ENCODE results near the gene TGM2.

Gene TGM2

GRCh38 chr20:38150335-38151170 is 14.5 kb downstream of the TGM2 start:
- Mint-ChIP-seq H3K4me1 (peaks cover 7% of the 10 kb centered on the region), H3K9me3 (no peaks in the 10 kb centered on the region), H3K4me3 (no peak overlapping the region), H3K27ac (ENCODE audit: low read depth) (no peak overlapping the region), H3K27me3 (peaks cover 24% of the 10 kb centered on the region), H3K36me3 (ENCODE audit: insufficient read depth) (no peaks in the 10 kb centered on the region)
- DNase-seq (ENCODE audit: low spot score in 2 of 2) (no peak), ATAC-seq (replicated peaks; ENCODE audit: extremely low read depth, poor library complexity, severe bottlenecking) (no peak)

GRCh38 chr20:38148328-38149102 is 16.6 kb downstream of the TGM2 start:
- DNase-seq (ENCODE audit: low spot score in 2 of 2): no peak
- ATAC-seq (replicated peaks; ENCODE audit: extremely low read depth, poor library complexity, severe bottlenecking): no peak
- no peak overlapping the region for H3K27ac Mint-ChIP-seq (ENCODE audit: low read depth)
- H3K36me3 Mint-ChIP-seq (ENCODE audit: insufficient read depth): no peaks in the 10 kb centered on the region
- H3K4me1 Mint-ChIP-seq: peaks cover 7% of the 10 kb centered on the region
- H3K27me3 Mint-ChIP-seq: peaks cover 27% of the 10 kb centered on the region
- no peaks in the 10 kb centered on the region for H3K9me3 Mint-ChIP-seq
- no peak overlapping the region for H3K4me3 Mint-ChIP-seq

- no peak overlapping the region for H3K4me3 Mint-ChIP-seq
- H3K27me3 Mint-ChIP-seq: peaks cover 34% of the 10 kb centered on the region
- H3K27ac Mint-ChIP-seq (ENCODE audit: low read depth): no peak overlapping the region
- H3K9me3 Mint-ChIP-seq: no peaks in the 10 kb centered on the region
- no peaks in the 10 kb centered on the region for H3K36me3 Mint-ChIP-seq (ENCODE audit: insufficient read depth)
- ATAC-seq (replicated peaks; ENCODE audit: extremely low read depth, poor library complexity, severe bottlenecking) (no peak), DNase-seq (ENCODE audit: low spot score in 2 of 2) (no peak)
- H3K4me1 Mint-ChIP-seq: peaks cover 6% of the 10 kb centered on the region
Observed at GRCh38 chr20:38147751-38148150, 17.3 kb downstream of the TGM2 start.

GRCh38 chr20:38147163-38147562 is 17.9 kb downstream of the TGM2 start:
- DNase-seq (ENCODE audit: low spot score in 2 of 2) (no peak), ATAC-seq (replicated peaks; ENCODE audit: extremely low read depth, poor library complexity, severe bottlenecking) (no peak)
- no peaks in the 10 kb centered on the region for H3K36me3 Mint-ChIP-seq (ENCODE audit: insufficient read depth)
- no peaks in the 10 kb centered on the region for H3K9me3 Mint-ChIP-seq
- H3K4me3 Mint-ChIP-seq: no peak overlapping the region
- H3K4me1 Mint-ChIP-seq: peaks cover under 1% of the 10 kb centered on the region
- H3K27me3 Mint-ChIP-seq: peaks cover 40% of the 10 kb centered on the region
- H3K27ac Mint-ChIP-seq (ENCODE audit: low read depth): no peak overlapping the region

- Mint-ChIP-seq H3K9me3 (no peaks in the 10 kb centered on the region), H3K27ac (ENCODE audit: low read depth) (no peak overlapping the region), H3K4me1 (no peaks in the 10 kb centered on the region), H3K36me3 (ENCODE audit: insufficient read depth) (no peaks in the 10 kb centered on the region), H3K4me3 (no peak overlapping the region), H3K27me3 (peaks cover 40% of the 10 kb centered on the region)
- DNase-seq (ENCODE audit: low spot score in 2 of 2): no peak
- no peak for ATAC-seq (replicated peaks; ENCODE audit: extremely low read depth, poor library complexity, severe bottlenecking)
Observed at GRCh38 chr20:38146628-38147027, 18.4 kb downstream of the TGM2 start.

GRCh38 chr20:38146156-38146555 is 18.9 kb downstream of the TGM2 start:
- no peak overlapping the region for H3K4me3 Mint-ChIP-seq
- H3K9me3 Mint-ChIP-seq: no peaks in the 10 kb centered on the region
- H3K27ac Mint-ChIP-seq (ENCODE audit: low read depth): no peak overlapping the region
- peaks cover 40% of the 10 kb centered on the region for H3K27me3 Mint-ChIP-seq
- ATAC-seq (replicated peaks; ENCODE audit: extremely low read depth, poor library complexity, severe bottlenecking) (no peak), DNase-seq (ENCODE audit: low spot score in 2 of 2) (no peak)
- no peaks in the 10 kb centered on the region for H3K36me3 Mint-ChIP-seq (ENCODE audit: insufficient read depth)
- H3K4me1 Mint-ChIP-seq: no peaks in the 10 kb centered on the region

- H3K9me3 Mint-ChIP-seq: no peaks in the 10 kb centered on the region
- no peaks in the 10 kb centered on the region for H3K4me1 Mint-ChIP-seq
- no peak overlapping the region for H3K27ac Mint-ChIP-seq (ENCODE audit: low read depth)
Observed at GRCh38 chr20:38145729-38146075, 19.4 kb downstream of the TGM2 start.

GRCh38 chr20:38144974-38145728 is 19.9 kb downstream of the TGM2 start:
- H3K27me3 Mint-ChIP-seq: peaks cover 40% of the 10 kb centered on the region
- ATAC-seq (replicated peaks; ENCODE audit: extremely low read depth, poor library complexity, severe bottlenecking) (no peak), DNase-seq (ENCODE audit: low spot score in 2 of 2) (no peak)
- H3K4me1 Mint-ChIP-seq: no peaks in the 10 kb centered on the region
- no peak overlapping the region for H3K27ac Mint-ChIP-seq (ENCODE audit: low read depth)
- no peaks in the 10 kb centered on the region for H3K9me3 Mint-ChIP-seq
- no peaks in the 10 kb centered on the region for H3K36me3 Mint-ChIP-seq (ENCODE audit: insufficient read depth)
- H3K4me3 Mint-ChIP-seq: no peak overlapping the region

More at GRCh38 chr20:38145729-38146075, 19.4 kb downstream of the TGM2 start:
- Mint-ChIP-seq H3K27me3 (peaks cover 40% of the 10 kb centered on the region), H3K4me3 (no peak overlapping the region), H3K36me3 (ENCODE audit: insufficient read depth) (no peaks in the 10 kb centered on the region)
- ATAC-seq (replicated peaks; ENCODE audit: extremely low read depth, poor library complexity, severe bottlenecking) (no peak), DNase-seq (ENCODE audit: low spot score in 2 of 2) (no peak)

GRCh38 chr20:38144598-38144973 is 20.5 kb downstream of the TGM2 start:
- no peak for ATAC-seq (replicated peaks; ENCODE audit: extremely low read depth, poor library complexity, severe bottlenecking)
- no peaks in the 10 kb centered on the region for H3K36me3 Mint-ChIP-seq (ENCODE audit: insufficient read depth)
- H3K27ac Mint-ChIP-seq (ENCODE audit: low read depth): no peak overlapping the region
- H3K27me3 Mint-ChIP-seq: peaks cover 40% of the 10 kb centered on the region
- no peak overlapping the region for H3K4me3 Mint-ChIP-seq
- H3K9me3 Mint-ChIP-seq: no peaks in the 10 kb centered on the region
- no peak for DNase-seq (ENCODE audit: low spot score in 2 of 2)
- H3K4me1 Mint-ChIP-seq: no peaks in the 10 kb centered on the region

GRCh38 chr20:38143646-38144554 is 21.2 kb downstream of the TGM2 start:
- no peaks in the 10 kb centered on the region for H3K36me3 Mint-ChIP-seq (ENCODE audit: insufficient read depth)
- no peaks in the 10 kb centered on the region for H3K4me1 Mint-ChIP-seq
- H3K9me3 Mint-ChIP-seq: no peaks in the 10 kb centered on the region
- DNase-seq (ENCODE audit: low spot score in 2 of 2): no peak
- H3K27ac Mint-ChIP-seq (ENCODE audit: low read depth): no peak overlapping the region
- no peak for ATAC-seq (replicated peaks; ENCODE audit: extremely low read depth, poor library complexity, severe bottlenecking)
- H3K4me3 Mint-ChIP-seq: no peak overlapping the region
- peaks cover 35% of the 10 kb centered on the region for H3K27me3 Mint-ChIP-seq

GRCh38 chr20:38143238-38143645 is 21.8 kb downstream of the TGM2 start:
- peaks cover 28% of the 10 kb centered on the region for H3K27me3 Mint-ChIP-seq
- no peaks in the 10 kb centered on the region for H3K9me3 Mint-ChIP-seq
- H3K4me1 Mint-ChIP-seq: no peaks in the 10 kb centered on the region
- no peak overlapping the region for H3K27ac Mint-ChIP-seq (ENCODE audit: low read depth)
- ATAC-seq (replicated peaks; ENCODE audit: extremely low read depth, poor library complexity, severe bottlenecking) (no peak), DNase-seq (ENCODE audit: low spot score in 2 of 2) (no peak)
- H3K36me3 Mint-ChIP-seq (ENCODE audit: insufficient read depth): no peaks in the 10 kb centered on the region
- H3K4me3 Mint-ChIP-seq: no peak overlapping the region
